ENCODE data around the gene ARVCF. TPM values are rescaled to one million over a fixed set of nuclear protein-coding genes. Genes with fewer than 3 reads are reported as not detected.

The ARVCF gene
- total and polyA plus RNA-seq, 9 of the 15 experiments (the other 6 are each of a cell fraction or from before 2014, with no cell fraction given), result 0.03 to 97.4 (median 15.6) TPM

- TF ChIP-seq TFE3 (CRISPR knock-in tag; IDR thresholded peaks at IDR 0.05) (no peak), POLR2G (IDR thresholded peaks at IDR 0.05; ENCODE audit: low read depth, low read length) (0 out of 2 replicates have a peak, but pooled peaks have one; percentile 13), RBM14 (IDR thresholded peaks at IDR 0.05; ENCODE audit: borderline replicate concordance, insufficient read depth, low read depth, low read length) (0 out of 2 replicates have a peak, but pooled peaks have one; percentile 56), ETS1 (conservative IDR thresholded peaks at IDR 0.05; ENCODE audit: control insufficient read depth, low read depth, low read length) (no peak), ATF1 (CRISPR knock-in tag; IDR thresholded peaks at IDR 0.05) (0 out of 2 replicates have a peak, but pooled peaks have one; percentile 10), ATF1 (tag; IDR thresholded peaks at IDR 0.05) (no peak), RBBP5 (IDR thresholded peaks at IDR 0.05; ENCODE audit: borderline replicate concordance, insufficient read depth, low read length, poor library complexity, severe bottlenecking) (peak; percentile 32), HNRNPL (IDR thresholded peaks at IDR 0.05; ENCODE audit: low read depth, low read length) (peak; percentile 79; the same call in 1 of the 2 replicates)
Observed at GRCh38 chr22:19990609-19991394, 25.8 kb downstream of the ARVCF start (continued).

Measured in K562 (cell line).